MM.1S (cell line): Measurements from ENCODE around the gene ZFP36L1.

ENCODE experiments used
- EZH2 ChIP-seq: fragments of 300-600 bp; sonication (generic); optimal IDR thresholded peaks from 2 replicates; pipeline ENCODE3; 2017; ENCODE audit warnings: low read depth, mild to moderate bottlenecking, antibody characterized with exemption, low read length, mixed read lengths
- TF ChIP-seq, protein P1 (sequence below): fragments of 300-600 bp; sonication (generic); IDR thresholded peaks from 2 replicates; pipeline ENCODE4 v1.5.1; 2016; ENCODE audit warnings: antibody characterized with exemption, low read length, mixed read lengths

GRCh38 chr14:68752271-68753006 lies 40.4 kb downstream of the ZFP36L1 start:
- TF ChIP-seq, protein P1, sequence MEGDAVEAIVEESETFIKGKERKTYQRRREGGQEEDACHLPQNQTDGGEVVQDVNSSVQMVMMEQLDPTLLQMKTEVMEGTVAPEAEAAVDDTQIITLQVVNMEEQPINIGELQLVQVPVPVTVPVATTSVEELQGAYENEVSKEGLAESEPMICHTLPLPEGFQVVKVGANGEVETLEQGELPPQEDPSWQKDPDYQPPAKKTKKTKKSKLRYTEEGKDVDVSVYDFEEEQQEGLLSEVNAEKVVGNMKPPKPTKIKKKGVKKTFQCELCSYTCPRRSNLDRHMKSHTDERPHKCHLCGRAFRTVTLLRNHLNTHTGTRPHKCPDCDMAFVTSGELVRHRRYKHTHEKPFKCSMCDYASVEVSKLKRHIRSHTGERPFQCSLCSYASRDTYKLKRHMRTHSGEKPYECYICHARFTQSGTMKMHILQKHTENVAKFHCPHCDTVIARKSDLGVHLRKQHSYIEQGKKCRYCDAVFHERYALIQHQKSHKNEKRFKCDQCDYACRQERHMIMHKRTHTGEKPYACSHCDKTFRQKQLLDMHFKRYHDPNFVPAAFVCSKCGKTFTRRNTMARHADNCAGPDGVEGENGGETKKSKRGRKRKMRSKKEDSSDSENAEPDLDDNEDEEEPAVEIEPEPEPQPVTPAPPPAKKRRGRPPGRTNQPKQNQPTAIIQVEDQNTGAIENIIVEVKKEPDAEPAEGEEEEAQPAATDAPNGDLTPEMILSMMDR: no peak
- no peak for TF ChIP-seq EZH2
